Naive thymus-derived CD8-positive, alpha-beta T cell (primary cell): ENCODE measurements around the gene DLST. TPM values are rescaled to one million over a fixed set of nuclear protein-coding genes. Genes with fewer than 3 reads are reported as not detected.
"Not testable (repeated sequence)": the region's sequence is repeated elsewhere in the genome, so short reads cannot be mapped to it uniquely, and the experiment has no call there.

Experiments
- ATAC-seq, 2 donors: fragments of 150-1000 bp; cut with Tn5 transposase in 1 of 2; sonication (Bioruptor Pico), chemical (Tn5 transposase) in 1 of 2; 1 replicate in 1 of 2; 2 replicates in 1 of 2; pipeline ENCODE4 v1.10.0; 2021; ENCODE audit warnings: mild to moderate bottlenecking in 2 of 2, moderate library complexity in 2 of 2
- POLR2A ChIA-PET: fragments of 350-600 bp; sonication (Branson Sonifier 250); formaldehyde crosslinking; loops from one replicate; lab custom pipeline; 2021; ENCODE audit warnings: antibody characterized with exemption; lab: Charles Lee
- DNase-seq, 10 donors: peaks; one replicate each; pipeline versions ENCODE4 v3.0.0 to v3.0.0-alpha.2; 2020 to 2022
- H3K27ac Mint-ChIP-seq, 10 donors: one replicate each; pipeline ENCODE4 v1.8.0; 2020 to 2022; ENCODE audit warnings: mild to moderate bottlenecking in 10 of 10, mixed read lengths in 10 of 10, moderate library complexity in 4 of 10, inconsistent platforms in 1 of 10
- H3K27me3 Mint-ChIP-seq, 5 donors: one replicate each; pipeline ENCODE4 v1.8.0; 2021 to 2022; ENCODE audit warnings: mixed read lengths in 5 of 5
- H3K36me3 Mint-ChIP-seq, 3 donors: one replicate each; pipeline ENCODE4 v1.8.0; 2020 to 2022; ENCODE audit warnings: mixed read lengths in 3 of 3, mild to moderate bottlenecking in 2 of 3, inconsistent platforms in 1 of 3
- H3K4me1 Mint-ChIP-seq, 4 donors: one replicate each; pipeline ENCODE4 v1.8.0; 2021 to 2022; ENCODE audit warnings: mixed read lengths in 4 of 4
- H3K4me3 Mint-ChIP-seq, 10 donors: one replicate each; pipeline ENCODE4 v1.8.0; 2020 to 2022; ENCODE audit warnings: mild to moderate bottlenecking in 10 of 10, mixed read lengths in 10 of 10, moderate library complexity in 6 of 10, inconsistent platforms in 1 of 10
- H3K9me3 Mint-ChIP-seq, 9 donors: one replicate each; pipeline ENCODE4 v1.8.0; 2020 to 2022; ENCODE audit warnings: mixed read lengths in 9 of 9, mild to moderate bottlenecking in 3 of 9, inconsistent platforms in 1 of 9, moderate library complexity in 1 of 9
- polyA plus RNA-seq, 3 donors: library from polyadenylated mRNA; unstranded; fragments of 300-500 nt; fragmentation: Illumina TruSeq; gene quantifications; one replicate each; pipeline ENCODE4 v1.2.3, GENCODE V29; 2021
- total RNA-seq, 8 experiments: library from RNA in 2 of 8; stranded (reverse) in 2 of 8; gene quantifications; one replicate each; pipeline ENCODE4 v1.2.3 and lab custom pipeline; 2021 to 2026

DLST gene
- total and polyA plus RNA-seq, 5 experiments from 2014 or later: 8.8 to 120 (median 9.3) TPM

DNA sequence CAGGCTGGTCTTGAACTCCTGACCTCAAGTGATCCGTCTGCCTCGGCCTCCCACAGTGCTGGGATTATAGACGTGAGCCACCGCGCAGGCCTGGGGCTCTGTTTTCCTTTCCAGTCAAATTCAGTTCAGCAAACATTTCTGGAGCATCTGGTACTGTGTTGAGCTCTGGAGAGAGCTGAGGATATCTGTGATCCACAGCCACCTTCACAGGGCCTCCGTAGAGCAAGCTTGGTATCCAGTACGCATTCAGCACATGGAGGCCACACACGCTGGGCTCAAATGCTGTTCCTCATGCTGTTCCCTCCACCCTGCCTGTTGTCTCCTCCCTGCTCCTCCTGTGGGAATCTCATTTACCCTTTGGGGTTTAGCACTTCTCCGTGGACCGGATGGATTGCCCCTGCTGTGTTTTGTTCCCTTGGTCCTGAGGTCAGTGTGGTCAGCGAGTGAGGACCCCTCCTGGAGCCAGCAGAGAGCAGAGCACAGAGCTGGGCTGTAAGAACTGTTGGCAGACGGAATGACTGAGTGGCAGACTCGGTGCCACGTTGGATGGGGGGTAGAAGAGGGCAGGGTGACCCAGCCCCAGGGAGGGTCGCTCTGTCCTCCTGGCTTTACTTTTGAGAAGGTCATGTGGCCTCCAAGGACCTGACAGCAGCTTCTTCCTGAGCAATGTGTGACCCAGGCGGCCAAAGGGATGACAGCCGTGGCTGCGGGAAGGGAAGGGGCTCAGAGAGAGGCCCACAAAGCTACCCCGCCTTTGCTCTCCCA, 40.5 kb downstream of the DLST start:
- Mint-ChIP-seq H3K4me3 (peak overlapping the region; percentile 64 to 83 (median 72)), H3K27ac (peak overlapping the region in 6 of 10 donors; percentile 78 to 85 (median 84)), H3K9me3 (no peaks in the 10 kb centered on the region), H3K4me1 (peaks cover 0 to 11% (median 3%) of the 10 kb centered on the region in 4 donors), H3K27me3 (peaks cover 0 to 5% (median 0%) of the 10 kb centered on the region in 5 donors), H3K36me3 (no peaks in the 10 kb centered on the region)
- DNase-seq (no peak), ATAC-seq (no peak)
- POLR2A ChIA-PET: interaction anchor here (0.7 kb wide), 1 partner anchor 9 kb away, joined by 6 read pairs; no protein-coding TSS in a partner anchor

GRCh38 chr14:74922752-74923401, 41.2 kb downstream of the DLST start, which contains the start of gene RPS6KL1:
TSS of gene RPS6KL1 (minus strand) at chr14:74923260. CDS start at chr14:74921541, 1,719 bp downstream.
- H3K36me3 Mint-ChIP-seq: no peaks in the 10 kb centered on the region
- H3K27ac Mint-ChIP-seq: peak within 1 kb of the TSS in 7 of 10 donors; percentile 67 to 85 (median 83)
- POLR2A ChIA-PET: interaction anchor here (0.8 to 1.1 kb wide), 2 partner anchors 80 to 156 kb away, joined by 3 read pairs; partner anchors contain the start of gene EIF2B2

GRCh38 chr14:74924061-74924460, 42.3 kb downstream of the DLST start:
- Mint-ChIP-seq H3K27ac (peak overlapping the region in 2 of 10 donors; percentile 24 to 67), H3K4me3 (peak overlapping the region in 7 of 10 donors; percentile 30 to 69 (median 49)), H3K4me1 (peaks cover under 1 to 12% (median 3%) of the 10 kb centered on the region in 4 donors), H3K9me3 (no peaks in the 10 kb centered on the region), H3K36me3 (no peaks in the 10 kb centered on the region), H3K27me3 (peaks cover 0 to 5% (median 0%) of the 10 kb centered on the region in 5 donors)
- DNase-seq: no peak
- POLR2A ChIA-PET: interaction anchor here (1.1 kb wide), 1 partner anchor 79 kb away, joined by 3 read pairs; the partner anchor contains the start of gene EIF2B2
- no peak for ATAC-seq

More at GRCh38 chr14:74922752-74923401, 41.2 kb downstream of the DLST start, which contains the start of gene RPS6KL1:
- Mint-ChIP-seq H3K9me3 (no peaks in the 10 kb centered on the region), H3K4me1 (peaks cover 0 to 11% (median 3%) of the 10 kb centered on the region in 4 donors), H3K4me3 (peak within 1 kb of the TSS; percentile 64 to 83 (median 72)), H3K27me3 (peaks cover 0 to 5% (median 0%) of the 10 kb centered on the region in 5 donors)
- DNase-seq: peak; percentile 46 to 87 (median 64)
- peak; percentile 98 to 99 for ATAC-seq

GRCh38 chr14:74927225-74927624, 45.5 kb downstream of the DLST start:
- no peak overlapping the region for H3K27ac Mint-ChIP-seq
- peaks cover 0 to 5% (median 0%) of the 10 kb centered on the region in 5 donors for H3K27me3 Mint-ChIP-seq
- no peak overlapping the region for H3K4me3 Mint-ChIP-seq

GRCh38 chr14:74929242-74929641, 47.5 kb downstream of the DLST start:
- Mint-ChIP-seq H3K27ac (no peak overlapping the region), H3K4me3 (no peak overlapping the region), H3K4me1 (peaks cover 2 to 12% (median 9%) of the 10 kb centered on the region in 4 donors), H3K36me3 (no peaks in the 10 kb centered on the region), H3K9me3 (no peaks in the 10 kb centered on the region), H3K27me3 (peaks cover 0 to 7% (median 3%) of the 10 kb centered on the region in 5 donors)
- DNase-seq (no peak), ATAC-seq (no peak)
- POLR2A ChIA-PET: no interaction called here

More at GRCh38 chr14:74927225-74927624, 45.5 kb downstream of the DLST start:
- DNase-seq: no peak
- POLR2A ChIA-PET: no interaction called here
- H3K36me3 Mint-ChIP-seq: no peaks in the 10 kb centered on the region
- ATAC-seq: no peak
- H3K9me3 Mint-ChIP-seq: no peaks in the 10 kb centered on the region
- H3K4me1 Mint-ChIP-seq: peaks cover 0 to 12% (median 4%) of the 10 kb centered on the region in 4 donors

- ATAC-seq, H3K27me3 Mint-ChIP-seq, H3K27ac Mint-ChIP-seq, H3K36me3 Mint-ChIP-seq, H3K9me3 Mint-ChIP-seq, H3K4me3 Mint-ChIP-seq, DNase-seq, POLR2A ChIA-PET: not testable (repeated sequence)
- peaks cover 2 to 16% (median 10%) of the 10 kb centered on the region in 4 donors for H3K4me1 Mint-ChIP-seq
Observed at GRCh38 chr14:74931744-74932143, 50.0 kb downstream of the DLST start.

DNA sequence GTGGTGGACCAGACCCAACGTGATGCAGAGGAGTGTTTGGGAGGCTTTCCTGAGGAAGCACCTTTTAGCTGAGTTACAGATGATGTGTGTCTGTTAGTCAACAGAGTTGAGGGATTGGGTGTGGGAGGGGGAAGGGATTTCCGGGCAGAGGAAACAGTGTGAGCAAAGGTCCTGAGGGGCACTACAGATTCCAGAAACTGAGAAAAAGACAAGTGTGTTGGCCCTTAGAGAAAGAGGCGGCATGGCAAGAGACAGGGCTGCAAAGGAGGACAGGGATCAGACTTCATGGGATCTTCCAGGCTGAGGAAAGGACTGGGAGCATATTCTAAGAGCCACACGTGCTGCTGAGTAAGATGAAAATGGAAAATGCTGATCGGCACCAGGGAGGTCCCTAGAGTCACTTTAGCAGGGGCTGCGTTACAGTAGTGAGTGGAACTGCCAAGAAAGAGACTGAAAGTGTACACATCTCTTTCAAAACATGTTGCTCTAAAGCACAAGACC, 50.7 kb downstream of the DLST start:
- Mint-ChIP-seq H3K27me3 (peaks cover 0 to 4% (median 3%) of the 10 kb centered on the region in 5 donors), H3K4me3 (no peak overlapping the region), H3K36me3 (no peaks in the 10 kb centered on the region), H3K9me3 (no peaks in the 10 kb centered on the region), H3K4me1 (peaks cover 2 to 23% (median 17%) of the 10 kb centered on the region in 4 donors), H3K27ac (peak overlapping the region in 3 of 10 donors; percentile 11 to 75 (median 48))
- POLR2A ChIA-PET: no interaction called here
- no peak for ATAC-seq
- no peak for DNase-seq

DNA sequence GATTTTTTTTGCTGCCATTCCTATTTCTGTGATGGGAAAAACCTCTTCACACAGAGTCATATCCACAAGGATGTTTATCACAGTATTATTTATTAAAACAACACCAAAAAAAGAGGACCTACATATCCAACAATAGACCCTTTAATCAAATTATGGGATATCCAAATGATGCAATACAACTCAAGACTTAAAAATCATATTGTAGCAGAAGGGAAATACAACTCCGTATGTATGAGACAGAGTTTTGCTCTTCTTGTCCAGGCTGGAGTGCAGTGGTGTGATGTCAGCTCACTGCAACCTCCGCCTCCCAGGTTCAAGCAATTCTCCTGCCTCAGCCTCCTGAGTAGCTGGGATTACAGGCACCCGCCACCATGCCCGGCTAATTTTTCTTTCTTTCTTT, 51.2 kb downstream of the DLST start:
- DNase-seq, H3K27ac Mint-ChIP-seq, ATAC-seq, H3K36me3 Mint-ChIP-seq, POLR2A ChIA-PET, H3K27me3 Mint-ChIP-seq, H3K4me3 Mint-ChIP-seq, H3K9me3 Mint-ChIP-seq: not testable (repeated sequence)
- H3K4me1 Mint-ChIP-seq: peaks cover 2 to 26% (median 21%) of the 10 kb centered on the region in 4 donors

GRCh38 chr14:74934041-74934440, 52.3 kb downstream of the DLST start:
- H3K4me1 Mint-ChIP-seq: peaks cover 2 to 29% (median 22%) of the 10 kb centered on the region in 4 donors
- POLR2A ChIA-PET: no interaction called here

DNA sequence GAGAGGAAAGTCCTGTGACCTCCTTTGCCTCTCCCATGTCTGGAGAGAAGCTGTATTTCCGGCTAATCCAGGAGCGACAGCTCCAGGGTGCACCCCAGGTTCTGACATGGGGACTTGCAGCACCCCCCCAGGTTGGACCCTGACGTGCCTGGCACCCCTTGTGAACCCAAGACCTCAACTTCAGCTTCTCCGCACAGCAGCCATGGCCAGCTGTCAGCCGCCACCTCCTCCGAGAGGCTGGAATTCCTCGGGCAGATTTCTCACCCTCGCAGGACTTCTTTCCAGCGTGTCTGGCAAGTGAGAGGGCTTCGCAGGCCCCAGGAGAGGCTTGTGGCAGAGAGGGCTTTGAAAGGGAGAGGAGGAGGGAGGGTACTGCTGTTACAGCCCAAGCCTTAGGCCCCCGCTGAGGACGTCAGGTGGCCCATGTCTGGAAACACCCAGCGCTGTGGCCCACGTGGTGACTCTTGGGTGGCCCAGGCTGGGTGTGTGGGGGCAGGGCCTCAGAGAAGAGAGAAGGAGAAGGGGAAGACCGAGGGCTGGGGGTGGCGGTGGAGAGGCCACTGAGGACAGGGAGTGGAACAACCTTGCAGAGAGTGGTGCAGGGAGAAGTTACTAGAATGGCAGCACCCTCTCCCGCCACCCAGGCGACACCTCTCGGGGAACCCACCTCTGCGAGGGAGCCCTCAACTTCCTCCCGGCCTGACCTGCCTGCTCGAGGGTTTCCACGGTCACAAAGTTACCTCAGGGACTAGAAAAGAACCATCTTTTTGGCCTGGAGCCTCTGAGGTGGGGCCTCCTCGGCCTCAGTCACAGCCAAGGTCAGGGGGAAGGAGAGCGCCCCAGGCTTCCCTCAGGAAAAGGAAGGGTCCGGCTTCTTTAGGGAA, 53.0 kb downstream of the DLST start:
- peaks cover 0 to 4% (median 3%) of the 10 kb centered on the region in 5 donors for H3K27me3 Mint-ChIP-seq
- no peak overlapping the region for H3K4me3 Mint-ChIP-seq
- no peaks in the 10 kb centered on the region for H3K36me3 Mint-ChIP-seq
- no peak overlapping the region for H3K27ac Mint-ChIP-seq
- DNase-seq: no peak
- no peak for ATAC-seq
- peaks cover 2 to 29% (median 22%) of the 10 kb centered on the region in 4 donors for H3K4me1 Mint-ChIP-seq
- peaks cover 0 to 12% (median 0%) of the 10 kb centered on the region in 9 donors for H3K9me3 Mint-ChIP-seq
- POLR2A ChIA-PET: no interaction called here

More at GRCh38 chr14:74934041-74934440, 52.3 kb downstream of the DLST start:
- H3K9me3 Mint-ChIP-seq: peaks cover 0 to 12% (median 0%) of the 10 kb centered on the region in 9 donors
- ATAC-seq (no peak), DNase-seq (no peak)
- no peak overlapping the region for H3K27ac Mint-ChIP-seq
- H3K36me3 Mint-ChIP-seq: no peaks in the 10 kb centered on the region
- no peak overlapping the region for H3K4me3 Mint-ChIP-seq
- H3K27me3 Mint-ChIP-seq: peaks cover 0 to 4% (median 3%) of the 10 kb centered on the region in 5 donors

DNA sequence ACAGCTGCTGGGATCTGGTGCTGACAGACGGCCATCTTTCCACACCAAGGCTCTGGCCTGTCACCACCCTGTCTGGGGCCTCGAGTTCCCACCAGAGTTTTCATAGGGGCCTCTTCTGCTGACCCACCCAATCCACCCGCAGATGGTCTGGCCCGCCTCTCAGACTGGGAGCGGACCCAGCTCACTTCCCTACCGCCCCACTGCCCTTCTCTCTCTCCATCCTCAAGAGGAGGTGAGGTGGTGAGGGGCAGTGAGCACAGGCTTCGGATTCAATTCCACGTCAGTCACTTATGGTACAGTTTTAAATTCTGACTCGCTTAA, 53.6 kb downstream of the DLST start:
- Mint-ChIP-seq H3K36me3 (no peaks in the 10 kb centered on the region), H3K27ac (no peak overlapping the region), H3K4me1 (peaks cover 2 to 35% (median 27%) of the 10 kb centered on the region in 4 donors), H3K9me3 (peaks cover 0 to 12% (median 0%) of the 10 kb centered on the region in 9 donors), H3K4me3 (no peak overlapping the region), H3K27me3 (peaks cover 0 to 4% (median 3%) of the 10 kb centered on the region in 5 donors)
- DNase-seq: no peak
- POLR2A ChIA-PET: no interaction called here
- ATAC-seq: no peak

DNA sequence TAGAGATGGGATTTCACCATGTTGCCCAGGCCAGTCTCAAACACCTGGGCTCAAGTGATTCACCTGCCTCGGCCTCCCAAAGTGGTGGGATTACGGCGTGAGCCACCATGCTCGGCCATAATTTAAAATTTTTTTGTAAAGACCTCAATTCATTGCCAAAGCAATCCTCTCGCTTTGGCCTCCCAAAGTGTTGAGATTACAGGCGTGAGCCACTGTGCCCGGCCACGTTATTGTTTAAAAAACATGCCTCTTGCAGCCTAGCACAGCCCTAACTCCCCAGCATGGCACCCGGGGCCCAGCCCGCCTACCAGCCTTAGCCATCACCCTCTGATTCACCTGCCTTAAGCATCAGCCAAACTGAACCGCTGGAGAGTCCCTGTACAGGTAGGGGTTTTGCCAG, 54.4 kb downstream of the DLST start:
- POLR2A ChIA-PET: no interaction called here
- ATAC-seq: no peak
- no peak overlapping the region for H3K4me3 Mint-ChIP-seq

More for the DNA sequence above, 54.4 kb downstream of the DLST start:
- H3K27me3 Mint-ChIP-seq: peaks cover 0 to 4% (median 3%) of the 10 kb centered on the region in 5 donors
- H3K36me3 Mint-ChIP-seq: no peaks in the 10 kb centered on the region
- peaks cover 0 to 12% (median 0%) of the 10 kb centered on the region in 9 donors for H3K9me3 Mint-ChIP-seq
- H3K27ac Mint-ChIP-seq: no peak overlapping the region
- no peak for DNase-seq
- peaks cover 2 to 43% (median 31%) of the 10 kb centered on the region in 4 donors for H3K4me1 Mint-ChIP-seq
